GM23248 (cell line): Measurements from ENCODE around the gene HEXIM2.

Experiments
- EZH2 ChIP-seq: fragments of 200-600 bp; sonication (generic); IDR thresholded peaks from 2 replicates; pipeline ENCODE4 v1.6.1; 2018; ENCODE audit warnings: antibody characterized with exemption, mild to moderate bottlenecking; ENCODE audit not compliant: insufficient read depth, poor library complexity, severe bottlenecking
- EZH2phosphoT487 ChIP-seq: fragments of 200-600 bp; sonication (generic); IDR thresholded peaks from 2 replicates; pipeline ENCODE4 v1.6.1; 2018; ENCODE audit warnings: antibody characterized with exemption, moderate library complexity, mild to moderate bottlenecking, low read depth; ENCODE audit not compliant: insufficient read depth

DNA sequence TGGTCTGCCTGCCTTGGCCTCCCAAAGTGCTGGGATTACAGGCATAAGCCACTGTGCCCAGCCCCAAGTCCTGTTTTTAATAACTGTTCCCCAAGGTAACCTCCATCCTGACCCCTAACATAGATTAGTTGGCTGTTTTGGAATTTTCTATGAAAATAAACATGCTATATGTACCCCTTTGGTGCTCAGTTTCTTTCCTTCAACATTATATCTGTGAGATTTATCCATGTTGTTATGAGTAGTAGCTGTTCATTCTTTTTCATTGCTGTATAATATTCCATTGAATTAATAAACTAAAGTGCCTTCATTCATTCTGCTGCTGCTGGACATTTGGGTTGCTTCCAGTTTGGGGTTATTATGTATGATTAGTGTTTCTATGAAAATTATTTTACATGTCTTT, 33.7 kb downstream of the HEXIM2 start:
- TF ChIP-seq EZH2 (no peak), EZH2phosphoT487 (no peak)
